Measurements from ENCODE around the gene MRPL57. TPM values are rescaled to one million over a fixed set of nuclear protein-coding genes. Genes with fewer than 3 reads are reported as not detected.

The MRPL57 gene
- total RNA-seq, 1 experiment from 2014 or later = 26.3 TPM

- no peaks in the 10 kb centered on the region for H3K27me3 ChIP-seq (ENCODE audit: insufficient read depth, low read length)
- H3K4me2 ChIP-seq (ENCODE audit: low read length) = no peak overlapping the region
- ChIA-PET POLR2A (no interaction called here), RAD21 (ENCODE audit: low non-redundant PET in 1 of 2, low total read pairs in 2 of 2, uncharacterized antibody in 2 of 2, unreplicated experiment in 2 of 2) (no interaction called here), CTCF (no interaction called here)
- H4K20me1 ChIP-seq (ENCODE audit: insufficient read depth) = no peaks in the 10 kb centered on the region
- no peak for TF ChIP-seq EGR1 (IDR thresholded peaks at IDR 0.05; ENCODE audit: low read depth)
- TF ChIP-seq RAD21 (IDR thresholded peaks at IDR 0.05; ENCODE audit: low read depth) = no peak
- TF ChIP-seq JUND (IDR thresholded peaks at IDR 0.05) = no peak
- no peak for TF ChIP-seq SRF (IDR thresholded peaks at IDR 0.05; ENCODE audit: low read depth)
- TF ChIP-seq CTCF (IDR thresholded peaks at IDR 0.05 in 2 of 3, conservative IDR thresholded peaks at IDR 0.05 in 1 of 3; ENCODE audit: borderline replicate concordance in 1 of 3, insufficient read depth in 1 of 3, low read depth in 2 of 3, low read length in 2 of 3) = no peak
- no peak for TF ChIP-seq MAX (IDR thresholded peaks at IDR 0.05)
- TF ChIP-seq FOSL1 (IDR thresholded peaks at IDR 0.05; ENCODE audit: low read depth) = no peak
- TF ChIP-seq EZH2phosphoT487 (IDR thresholded peaks at IDR 0.05; ENCODE audit: borderline replicate concordance) = no peak
- TF ChIP-seq ZNF274 (IDR thresholded peaks at IDR 0.05; ENCODE audit: low read depth, low read length) = no peak
- TF ChIP-seq ZBTB33 (IDR thresholded peaks at IDR 0.05; ENCODE audit: extremely low read depth, insufficient replicate concordance, low read length) = no peak
- TF ChIP-seq REST (IDR thresholded peaks at IDR 0.05; ENCODE audit: low read depth) = no peak
- no peak for TF ChIP-seq SP1 (IDR thresholded peaks at IDR 0.05; ENCODE audit: low read depth)
- no peak for TF ChIP-seq CBX3 (IDR thresholded peaks at IDR 0.05; ENCODE audit: low read depth)
- no peak for TF ChIP-seq ATF3 (IDR thresholded peaks at IDR 0.05)
- no peak for TF ChIP-seq YY1 (IDR thresholded peaks at IDR 0.05; ENCODE audit: extremely low read depth, insufficient replicate concordance, low read depth, low read length)
- no peak for TF ChIP-seq ELF1 (IDR thresholded peaks at IDR 0.05; ENCODE audit: borderline replicate concordance, low read depth)
- TF ChIP-seq POLR2AphosphoS5 (IDR thresholded peaks at IDR 0.05; ENCODE audit: low read depth, low read length) = no peak
- no peak for TF ChIP-seq CEBPB (IDR thresholded peaks at IDR 0.05; ENCODE audit: low read depth)
- no peak for TF ChIP-seq ZFX (IDR thresholded peaks at IDR 0.05)
- H3K9me3 ChIP-seq (ENCODE audit: control insufficient read depth in 1 of 2, insufficient read depth in 1 of 2, low read depth in 1 of 2, low read length in 2 of 2) = peaks cover 7 to 16% of the 10 kb centered on the region in 2 experiments; a peak in 2 of 4 replicates
- H3K36me3 ChIP-seq (ENCODE audit: control insufficient read depth in 1 of 2, insufficient read depth in 2 of 2, low read length in 2 of 2) = no peaks in the 10 kb centered on the region
- H3K27ac ChIP-seq (ENCODE audit: low read depth, low read length) = no peak overlapping the region
- no peaks in the 10 kb centered on the region for H3K79me2 ChIP-seq (ENCODE audit: insufficient read depth, low read length)
- H3K9ac ChIP-seq (ENCODE audit: low read length) = no peak overlapping the region
- no peak overlapping the region for H2AFZ ChIP-seq (ENCODE audit: low read depth, low read length, poor library complexity, severe bottlenecking)
- no peak for DNase-seq (ENCODE audit: low read depth, low spot score)
- H3K4me1 ChIP-seq (ENCODE audit: control insufficient read depth in 1 of 2, insufficient read depth in 2 of 2, low read length in 2 of 2) = no peaks in the 10 kb centered on the region
- H3K9me2 ChIP-seq (ENCODE audit: insufficient read depth) = no peaks in the 10 kb centered on the region
- BruUV-seq (replicated peaks) = no TSS peak
- intact Hi-C loops (cut with micrococcal nuclease) = no loop called here
- H3K4me3 ChIP-seq (replicated peaks in 1 of 2; ENCODE audit: low read depth in 1 of 2, low read length in 2 of 2) = no peak overlapping the region
- ATAC-seq = no peak
Observed at GRCh38 chr13:21219036-21219381, 42.6 kb downstream of the MRPL57 start.
